HFF-Myc (cell line): ENCODE data around the gene TADA1.
A peak's percentile ranks its signal among the peaks of the same experiment; 100 is the strongest.

ENCODE experiments used
- DNase-seq: peaks from one replicate; pipeline ENCODE4 v3.0.0-alpha.2; 2011; ENCODE audit warnings: low read depth; ENCODE audit errors: extremely low read depth
- H3K4me3 ChIP-seq: replicated peaks from 2 replicates; pipeline ENCODE4 v1.5.1; 2011; ENCODE audit warnings: low read depth, mild to moderate bottlenecking, control low read depth, low read length
- TF ChIP-seq, protein P1 (sequence below): IDR thresholded peaks from 2 replicates; pipeline ENCODE4 v1.5.1; 2012; ENCODE audit warnings: mild to moderate bottlenecking, low read depth, low read length, control low read depth; ENCODE audit errors: missing control alignments

Gene TADA1

DNA sequence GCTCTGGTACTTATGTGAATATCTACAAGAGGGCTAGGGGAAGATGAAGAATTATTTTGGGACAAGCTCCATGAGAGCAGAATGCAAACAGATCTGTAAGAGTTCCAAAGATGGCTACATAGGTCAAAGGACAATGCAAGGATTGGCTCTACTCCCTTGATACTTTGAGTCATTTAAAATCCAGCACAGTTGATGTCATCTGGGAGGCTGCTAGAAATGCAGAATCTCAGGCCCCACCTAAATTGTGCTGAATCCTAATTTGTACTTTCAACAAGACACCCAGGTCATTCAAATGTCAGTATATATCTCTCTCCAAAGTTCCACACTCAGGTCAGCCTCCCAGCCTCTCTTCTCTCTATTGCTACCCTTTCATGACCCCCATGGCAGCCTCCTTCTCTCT, 23.7 kb upstream of the TADA1 start:
- no peak for DNase-seq
- no peak overlapping the region for H3K4me3 ChIP-seq
- TF ChIP-seq, protein P1, sequence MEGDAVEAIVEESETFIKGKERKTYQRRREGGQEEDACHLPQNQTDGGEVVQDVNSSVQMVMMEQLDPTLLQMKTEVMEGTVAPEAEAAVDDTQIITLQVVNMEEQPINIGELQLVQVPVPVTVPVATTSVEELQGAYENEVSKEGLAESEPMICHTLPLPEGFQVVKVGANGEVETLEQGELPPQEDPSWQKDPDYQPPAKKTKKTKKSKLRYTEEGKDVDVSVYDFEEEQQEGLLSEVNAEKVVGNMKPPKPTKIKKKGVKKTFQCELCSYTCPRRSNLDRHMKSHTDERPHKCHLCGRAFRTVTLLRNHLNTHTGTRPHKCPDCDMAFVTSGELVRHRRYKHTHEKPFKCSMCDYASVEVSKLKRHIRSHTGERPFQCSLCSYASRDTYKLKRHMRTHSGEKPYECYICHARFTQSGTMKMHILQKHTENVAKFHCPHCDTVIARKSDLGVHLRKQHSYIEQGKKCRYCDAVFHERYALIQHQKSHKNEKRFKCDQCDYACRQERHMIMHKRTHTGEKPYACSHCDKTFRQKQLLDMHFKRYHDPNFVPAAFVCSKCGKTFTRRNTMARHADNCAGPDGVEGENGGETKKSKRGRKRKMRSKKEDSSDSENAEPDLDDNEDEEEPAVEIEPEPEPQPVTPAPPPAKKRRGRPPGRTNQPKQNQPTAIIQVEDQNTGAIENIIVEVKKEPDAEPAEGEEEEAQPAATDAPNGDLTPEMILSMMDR, result no peak

DNA sequence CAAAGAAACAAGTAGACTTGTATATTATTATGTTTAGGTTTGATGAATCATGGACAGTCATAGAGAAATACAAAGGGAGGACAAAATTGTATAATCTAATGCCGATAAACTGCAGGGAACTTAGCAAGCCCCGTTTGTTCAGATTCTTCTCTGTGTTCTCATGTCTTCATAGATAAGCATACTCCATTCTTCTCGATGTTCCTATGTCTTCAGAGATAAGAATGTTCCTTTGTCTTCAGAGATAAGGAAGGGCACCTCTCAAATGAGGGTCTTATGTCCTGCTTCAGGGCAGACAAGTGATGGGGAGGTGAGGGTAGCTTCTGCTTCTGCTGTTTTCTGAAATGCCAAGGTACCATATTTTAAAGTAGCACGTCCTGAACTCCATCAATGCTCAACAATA, 19.7 kb upstream of the TADA1 start:
- DNase-seq, result no peak
- TF ChIP-seq, protein P1, result no peak

DNA sequence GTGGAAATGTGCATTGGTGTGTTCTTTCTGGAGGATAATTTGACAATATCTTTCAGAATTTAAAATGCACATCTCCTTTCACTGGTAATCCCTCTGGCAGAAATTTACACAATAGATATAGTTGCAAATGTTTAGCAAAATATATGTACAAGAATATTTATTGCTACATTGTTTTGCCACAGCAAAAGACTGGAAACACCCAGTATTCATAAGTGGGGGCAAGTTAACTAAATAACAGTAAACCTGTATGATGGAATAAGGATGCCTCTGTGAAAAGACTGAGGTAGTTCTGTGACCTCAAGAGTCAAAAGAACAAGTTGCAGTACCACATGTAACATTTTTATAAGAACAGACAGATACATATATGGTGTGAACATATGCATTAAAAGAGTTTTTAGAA, 13.7 kb upstream of the TADA1 start:
- DNase-seq, result no peak
- no peak overlapping the region for H3K4me3 ChIP-seq
- TF ChIP-seq, protein P1, result no peak

More for the DNA sequence above, 19.7 kb upstream of the TADA1 start:
- H3K4me3 ChIP-seq, result no peak overlapping the region

DNA sequence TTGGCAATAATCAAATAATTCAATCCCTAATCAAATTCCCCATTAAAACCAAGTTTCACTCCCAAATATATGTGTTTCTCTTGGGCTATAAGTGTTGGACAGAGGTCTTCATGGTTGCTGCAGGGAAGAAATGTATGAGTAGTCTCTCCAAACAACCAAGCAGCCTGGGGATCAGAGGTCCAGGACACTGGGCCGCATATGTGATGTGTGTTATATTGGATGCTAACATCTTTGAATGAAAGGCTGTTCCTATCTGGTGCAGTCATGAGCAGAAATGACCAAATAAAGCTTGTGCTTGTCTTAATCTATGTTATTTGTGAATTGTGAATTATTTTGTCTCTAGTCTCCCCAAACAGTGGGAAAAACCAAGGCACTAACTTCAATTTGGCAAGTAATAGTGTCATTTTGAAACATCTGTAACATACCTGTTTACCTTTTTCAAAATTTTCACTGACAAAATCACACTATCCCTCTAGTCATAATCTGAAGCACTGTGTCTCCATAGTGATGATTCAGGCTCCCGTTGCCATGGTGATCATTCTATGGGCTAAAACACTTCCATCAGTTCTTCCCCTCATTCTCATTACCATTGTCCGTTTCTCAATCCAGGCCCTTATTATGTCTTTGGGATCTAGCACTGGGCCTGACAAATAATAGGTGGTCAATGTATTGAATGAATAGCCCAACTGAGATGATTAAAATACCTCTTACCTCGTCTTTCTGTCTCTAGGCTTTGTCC, 12.5 kb upstream of the TADA1 start:
- DNase-seq, result no peak
- TF ChIP-seq, protein P1, result no peak
- no peak overlapping the region for H3K4me3 ChIP-seq

DNA sequence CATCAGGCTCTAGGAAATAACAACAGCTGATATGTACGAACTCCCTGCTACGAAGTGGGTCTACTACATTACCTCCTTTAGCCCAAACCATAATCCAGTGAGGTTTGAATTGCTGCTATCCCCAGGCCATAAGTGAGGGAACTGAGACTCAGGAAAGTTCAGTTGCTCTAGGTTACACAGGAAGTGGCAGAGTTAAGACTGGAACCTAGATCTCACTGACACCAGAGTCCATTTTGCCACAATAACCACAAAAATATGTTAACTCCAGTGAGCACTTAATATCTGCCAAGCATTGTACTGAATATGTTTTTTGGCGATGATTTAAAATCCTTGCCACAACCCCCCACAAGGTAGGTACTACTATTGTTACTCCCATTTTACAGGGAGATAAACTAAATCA, 8.9 kb upstream of the TADA1 start:
- H3K4me3 ChIP-seq, result no peak overlapping the region
- no peak for DNase-seq

DNA sequence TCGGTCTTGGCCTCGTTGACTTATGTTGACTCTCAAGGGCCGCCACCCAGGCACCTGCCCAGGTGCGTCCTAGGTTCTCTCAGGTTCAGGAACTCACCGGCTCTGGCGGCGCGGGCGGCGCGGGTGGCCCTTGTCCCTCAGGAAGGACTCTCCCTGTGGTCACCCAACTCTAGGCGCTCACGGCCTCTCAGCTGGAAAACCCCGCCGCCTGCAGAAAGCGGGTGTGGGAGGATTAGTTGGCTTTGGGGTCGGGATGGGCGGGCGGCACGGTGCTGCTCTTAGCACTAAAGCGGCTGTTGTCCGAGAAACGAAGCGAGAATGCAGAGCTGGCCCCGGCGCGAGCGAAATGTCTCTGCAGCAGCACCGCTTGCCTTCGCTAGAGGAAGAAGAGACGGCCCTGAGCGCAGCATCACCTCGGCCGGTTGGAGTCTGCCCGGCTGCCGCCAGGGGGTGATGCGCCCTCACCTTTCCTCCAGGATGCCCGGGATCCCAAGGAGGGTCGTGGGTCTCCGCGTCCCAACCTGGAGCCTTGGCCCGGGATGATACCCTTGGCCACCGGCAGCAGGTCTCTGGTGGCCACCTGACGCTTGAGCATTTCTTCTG, 8.1 kb upstream of the TADA1 start:
- TF ChIP-seq, protein P1, result peak; percentile 65
- no peak for DNase-seq
- H3K4me3 ChIP-seq, result no peak overlapping the region

More for the DNA sequence above, 8.9 kb upstream of the TADA1 start:
- TF ChIP-seq, protein P1, result no peak
